Thoracic aorta (tissue), 2 donors: ENCODE measurements around the gene C1orf210. TPM values are rescaled to one million over a fixed set of nuclear protein-coding genes. Genes with fewer than 3 reads are reported as not detected.

ENCODE experiments used
- ATAC-seq: fragments of 150-250 bp; one replicate; pipeline ENCODE4 v1.8.0; 2017; ENCODE audit warnings: low read depth; ENCODE audit not compliant: insufficient number of reproducible peaks, low FRiP score
- DNase-seq: peaks from one replicate; pipeline ENCODE4 v3.0.0-alpha.2; 2020; ENCODE audit warnings: low spot score
- H3K27ac ChIP-seq, 2 donors: fragments of 200-600 bp; sonication (generic); 1 replicate in 1 of 2; 2 replicates in 1 of 2; pipeline ENCODE4 v1.5.1; 2016; ENCODE audit warnings: mild to moderate bottlenecking in 2 of 2, moderate library complexity in 2 of 2
- H3K27me3 ChIP-seq: fragments of 200-600 bp; sonication (generic); replicated peaks from 2 replicates; pipeline ENCODE4 v1.6.0; 2016; ENCODE audit warnings: mild to moderate bottlenecking; ENCODE audit not compliant: insufficient read depth
- H3K36me3 ChIP-seq: fragments of 200-600 bp; sonication (generic); one replicate; pipeline ENCODE4 v1.5.1; 2016
- H3K4me1 ChIP-seq, 2 donors: fragments of 200-600 bp; sonication (generic); 1 replicate in 1 of 2; 2 replicates in 1 of 2; pipeline versions ENCODE4 v1.5.1 to v1.6.0; 2016; ENCODE audit warnings: low read depth in 2 of 2, mild to moderate bottlenecking in 1 of 2; ENCODE audit not compliant: control insufficient read depth in 1 of 2
- H3K4me3 ChIP-seq: fragments of 200-600 bp; sonication (generic); 2 replicates; pipeline ENCODE4 v1.5.1; 2016; ENCODE audit warnings: mild to moderate bottlenecking
- H3K9me3 ChIP-seq: fragments of 200-600 bp; sonication (generic); 2 replicates; pipeline ENCODE4 v1.5.1; 2016
- total RNA-seq, 2 donors: library from RNA; depleted of rRNA; stranded (reverse); fragments of >200 nt; gene quantifications; one replicate each; pipeline versions ENCODE4 v1.1.0 to v1.2.3, GENCODE V29; 2016
- TF ChIP-seq, protein P1 (sequence below): fragments of 200-600 bp; sonication (generic); IDR thresholded peaks from one replicate; pipeline ENCODE4 v1.5.1; 2019; ENCODE audit warnings: antibody characterized with exemption

The C1orf210 gene
- total RNA-seq, 2 donors from 2014 or later, result not detected

DNA sequence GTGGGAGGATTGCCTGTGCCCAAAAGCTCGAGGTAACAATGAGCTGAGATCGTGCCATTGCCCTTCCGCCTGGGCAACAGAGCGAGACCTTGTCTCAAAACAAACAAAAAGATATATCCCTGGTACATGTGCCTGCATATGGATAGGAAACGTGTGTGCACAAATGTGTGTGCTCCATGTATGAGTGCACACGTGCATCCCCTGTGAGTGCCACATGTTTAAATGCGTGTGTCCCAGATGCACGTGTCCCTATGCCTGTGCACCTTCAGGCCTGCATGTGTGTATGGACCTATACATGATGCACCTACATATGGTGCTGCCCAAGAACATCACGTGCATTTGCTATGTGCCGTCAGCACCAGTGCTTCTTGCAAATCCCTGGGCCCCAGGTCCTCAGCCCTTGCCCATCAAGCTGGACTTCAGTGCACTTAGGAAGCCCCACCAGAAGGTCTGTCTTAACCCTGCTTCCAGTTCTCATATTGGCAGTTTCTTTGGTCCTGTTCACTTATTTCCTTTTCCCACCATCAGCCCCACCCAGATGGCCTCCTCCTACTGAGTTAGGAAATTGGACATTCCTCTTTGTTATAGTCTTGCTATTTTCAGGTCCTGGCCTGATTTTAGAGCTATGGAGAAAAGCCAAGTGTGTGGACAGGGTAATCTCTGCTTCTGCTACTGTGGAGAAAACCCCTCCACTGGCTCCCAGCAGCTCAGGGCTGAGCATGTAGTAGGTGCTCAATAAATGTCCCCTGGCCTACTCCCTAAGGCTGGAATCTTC, 30.8 kb upstream of the C1orf210 start:
- no peaks in the 10 kb centered on the region for H3K9me3 ChIP-seq
- TF ChIP-seq, protein P1, sequence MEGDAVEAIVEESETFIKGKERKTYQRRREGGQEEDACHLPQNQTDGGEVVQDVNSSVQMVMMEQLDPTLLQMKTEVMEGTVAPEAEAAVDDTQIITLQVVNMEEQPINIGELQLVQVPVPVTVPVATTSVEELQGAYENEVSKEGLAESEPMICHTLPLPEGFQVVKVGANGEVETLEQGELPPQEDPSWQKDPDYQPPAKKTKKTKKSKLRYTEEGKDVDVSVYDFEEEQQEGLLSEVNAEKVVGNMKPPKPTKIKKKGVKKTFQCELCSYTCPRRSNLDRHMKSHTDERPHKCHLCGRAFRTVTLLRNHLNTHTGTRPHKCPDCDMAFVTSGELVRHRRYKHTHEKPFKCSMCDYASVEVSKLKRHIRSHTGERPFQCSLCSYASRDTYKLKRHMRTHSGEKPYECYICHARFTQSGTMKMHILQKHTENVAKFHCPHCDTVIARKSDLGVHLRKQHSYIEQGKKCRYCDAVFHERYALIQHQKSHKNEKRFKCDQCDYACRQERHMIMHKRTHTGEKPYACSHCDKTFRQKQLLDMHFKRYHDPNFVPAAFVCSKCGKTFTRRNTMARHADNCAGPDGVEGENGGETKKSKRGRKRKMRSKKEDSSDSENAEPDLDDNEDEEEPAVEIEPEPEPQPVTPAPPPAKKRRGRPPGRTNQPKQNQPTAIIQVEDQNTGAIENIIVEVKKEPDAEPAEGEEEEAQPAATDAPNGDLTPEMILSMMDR, result no peak
- no peak for ATAC-seq
- H3K27me3 ChIP-seq, result no peaks in the 10 kb centered on the region
- no peak overlapping the region for H3K27ac ChIP-seq
- no peak for DNase-seq
- no peak overlapping the region for H3K4me3 ChIP-seq
- H3K36me3 ChIP-seq, result no peaks in the 10 kb centered on the region
- H3K4me1 ChIP-seq, result no peaks in the 10 kb centered on the region

- Histone ChIP-seq H3K27ac (no peak overlapping the region), H3K36me3 (no peaks in the 10 kb centered on the region), H3K9me3 (no peaks in the 10 kb centered on the region), H3K27me3 (no peaks in the 10 kb centered on the region), H3K4me1 (no peaks in the 10 kb centered on the region), H3K4me3 (no peak overlapping the region)
- DNase-seq (no peak), ATAC-seq (no peak)
- TF ChIP-seq, protein P1, result no peak
These were observed 30.1 kb upstream of the C1orf210 start for GRCh38 chr1:43315481-43315880.

- Histone ChIP-seq H3K27me3 (no peaks in the 10 kb centered on the region), H3K4me3 (no peak overlapping the region), H3K9me3 (no peaks in the 10 kb centered on the region), H3K4me1 (no peaks in the 10 kb centered on the region), H3K27ac (no peak overlapping the region), H3K36me3 (no peaks in the 10 kb centered on the region)
- TF ChIP-seq, protein P1, result no peak
- ATAC-seq, result no peak
- no peak for DNase-seq
These were observed 28.9 kb upstream of the C1orf210 start for GRCh38 chr1:43314233-43314632.

GRCh38 chr1:43313771-43314170, 28.4 kb upstream of the C1orf210 start:
- TF ChIP-seq, protein P1, result no peak
- no peaks in the 10 kb centered on the region for H3K36me3 ChIP-seq
- DNase-seq, result no peak

GRCh38 chr1:43312663-43313515, 27.5 kb upstream of the C1orf210 start:
- ATAC-seq, result no peak

More at GRCh38 chr1:43313771-43314170, 28.4 kb upstream of the C1orf210 start:
- Histone ChIP-seq H3K4me3 (no peak overlapping the region), H3K27me3 (no peaks in the 10 kb centered on the region), H3K4me1 (no peaks in the 10 kb centered on the region), H3K27ac (no peak overlapping the region), H3K9me3 (no peaks in the 10 kb centered on the region)
- no peak for ATAC-seq

More at GRCh38 chr1:43312663-43313515, 27.5 kb upstream of the C1orf210 start:
- no peaks in the 10 kb centered on the region for H3K27me3 ChIP-seq
- TF ChIP-seq, protein P1, result no peak
- DNase-seq, result no peak
- H3K36me3 ChIP-seq, result no peaks in the 10 kb centered on the region
- no peak overlapping the region for H3K4me3 ChIP-seq
- no peaks in the 10 kb centered on the region for H3K9me3 ChIP-seq
- H3K4me1 ChIP-seq, result no peaks in the 10 kb centered on the region
- no peak overlapping the region for H3K27ac ChIP-seq
